Glomerular visceral epithelial cell (primary cell): ENCODE data around the gene RNU1-1.
"Not testable (repeated sequence)": the region's sequence is repeated elsewhere in the genome, so short reads cannot be mapped to it uniquely, and the experiment has no call there.

Experiments
- DNase-seq: peaks from one replicate; pipeline ENCODE4 v3.0.0-alpha.2; 2016; ENCODE audit errors: extremely low spot score

The RNU1-1 gene

GRCh38 chr1:16493731-16494130, 20.4 kb downstream of the RNU1-1 start:
- not testable (repeated sequence) for DNase-seq

- DNase-seq = not testable (repeated sequence)
These were observed 21.1 kb downstream of the RNU1-1 start for GRCh38 chr1:16492937-16493336.

GRCh38 chr1:16491056-16491675, 22.9 kb downstream of the RNU1-1 start:
- DNase-seq = no peak

- not testable (repeated sequence) for DNase-seq
These were observed 24.7 kb downstream of the RNU1-1 start for GRCh38 chr1:16489195-16489880.

- DNase-seq = not testable (repeated sequence)
These were observed 27.1 kb downstream of the RNU1-1 start for GRCh38 chr1:16487011-16487410.

GRCh38 chr1:16486316-16486715, 27.8 kb downstream of the RNU1-1 start:
- DNase-seq = not testable (repeated sequence)

- DNase-seq = no peak
These were observed 29.2 kb downstream of the RNU1-1 start for GRCh38 chr1:16484931-16485330.

- DNase-seq = no peak
These were observed 29.6 kb downstream of the RNU1-1 start for GRCh38 chr1:16484501-16484835.

GRCh38 chr1:16483639-16484500, 30.2 kb downstream of the RNU1-1 start:
- not testable (repeated sequence) for DNase-seq

GRCh38 chr1:16483146-16483545, 30.9 kb downstream of the RNU1-1 start:
- DNase-seq = not testable (repeated sequence)

GRCh38 chr1:16478091-16478490, 36.0 kb downstream of the RNU1-1 start:
- DNase-seq = no peak

- DNase-seq = not testable (repeated sequence)
These were observed 38.0 kb downstream of the RNU1-1 start for GRCh38 chr1:16475771-16476770.

GRCh38 chr1:16474891-16475290, 39.2 kb downstream of the RNU1-1 start:
- not testable (repeated sequence) for DNase-seq

GRCh38 chr1:16474166-16474800, 39.8 kb downstream of the RNU1-1 start:
- DNase-seq = no peak

GRCh38 chr1:16468558-16468957, 45.5 kb downstream of the RNU1-1 start:
- DNase-seq = no peak

GRCh38 chr1:16464917-16465625, 49.0 kb downstream of the RNU1-1 start:
- no peak for DNase-seq
